Keratinocyte (primary cell): Measurements from ENCODE around the gene CHRDL2. TPM values are rescaled to one million over a fixed set of nuclear protein-coding genes. Genes with fewer than 3 reads are reported as not detected.

Experiments
- DNase-seq: peaks from one replicate; pipeline ENCODE4 v3.0.0-alpha.2; 2011; ENCODE audit warnings: low read depth, missing footprints, low spot score
- FAIRE-seq: peaks from 2 replicates; lab custom pipeline; 2011; peaks lifted over from hg19 to GRCh38; lab: Jason Lieb, UNC
- H2AFZ ChIP-seq: 2 replicates; pipeline ENCODE4 v1.6.0; 2012; ENCODE audit warnings: low read length, control low read depth, inconsistent platforms; ENCODE audit not compliant: control insufficient read depth
- H3K27ac ChIP-seq: 2 replicates; pipeline ENCODE4 v1.5.1; 2011; ENCODE audit warnings: low read length; ENCODE audit not compliant: control insufficient read depth, insufficient read depth
- H3K27me3 ChIP-seq: 3 replicates; pipeline ENCODE4 v1.6.0; 2011; ENCODE audit warnings: low read length; ENCODE audit not compliant: control insufficient read depth, insufficient read depth; ENCODE audit errors: extremely low read depth
- H3K36me3 ChIP-seq, 2 experiments: 2 replicates in 1 of 2; 3 replicates in 1 of 2; pipeline ENCODE4 v1.5.1; 2011; ENCODE audit warnings: low read length in 2 of 2, mild to moderate bottlenecking in 1 of 2; ENCODE audit not compliant: control insufficient read depth in 2 of 2, insufficient read depth in 2 of 2; ENCODE audit errors: extremely low read depth in 1 of 2
- H3K4me1 ChIP-seq: 3 replicates; pipeline ENCODE4 v1.5.1; 2011; ENCODE audit warnings: low read length; ENCODE audit not compliant: control insufficient read depth, insufficient read depth; ENCODE audit errors: extremely low read depth
- H3K4me2 ChIP-seq: 3 replicates; pipeline ENCODE4 v1.6.0; 2011; ENCODE audit warnings: low read depth, low read length; ENCODE audit not compliant: control insufficient read depth, insufficient read depth; ENCODE audit errors: extremely low read depth
- H3K4me3 ChIP-seq, 3 experiments: fragments of 200-600 bp in 1 of 3; sonication (generic) in 1 of 3; 2 replicates in 2 of 3; 3 replicates in 1 of 3; pipeline ENCODE4 v1.5.1; 2011 to 2016; ENCODE audit warnings: low read length in 3 of 3, mild to moderate bottlenecking in 3 of 3, control low read depth in 2 of 3, inconsistent platforms in 1 of 3, low read depth in 1 of 3, mixed read lengths in 1 of 3, mixed run types in 1 of 3, moderate library complexity in 1 of 3; ENCODE audit not compliant: control insufficient read depth in 2 of 3, insufficient read depth in 2 of 3; ENCODE audit errors: extremely low read depth in 1 of 3
- H3K79me2 ChIP-seq: 2 replicates; pipeline ENCODE4 v1.6.0; 2012; ENCODE audit warnings: low read length; ENCODE audit not compliant: control insufficient read depth, insufficient read depth
- H3K9ac ChIP-seq: 3 replicates; pipeline ENCODE4 v1.6.0; 2011; ENCODE audit warnings: low read length; ENCODE audit not compliant: control insufficient read depth, insufficient read depth; ENCODE audit errors: extremely low read depth
- H3K9me1 ChIP-seq: 3 replicates; pipeline ENCODE4 v1.6.0; 2011; ENCODE audit warnings: low read length; ENCODE audit not compliant: control insufficient read depth, insufficient read depth; ENCODE audit errors: extremely low read depth
- H3K9me3 ChIP-seq: 2 replicates; pipeline ENCODE4 v1.5.1; 2012; ENCODE audit warnings: low read depth, low read length; ENCODE audit not compliant: control insufficient read depth
- H4K20me1 ChIP-seq: 3 replicates; pipeline ENCODE4 v1.6.0; 2011; ENCODE audit warnings: low read length; ENCODE audit not compliant: control insufficient read depth, insufficient read depth; ENCODE audit errors: extremely low read depth
- CTCF ChIP-seq, 3 experiments: IDR thresholded peaks in 1 of 3; conservative IDR thresholded peaks in 1 of 3; optimal IDR thresholded peaks in 1 of 3; 2 replicates in 2 of 3; 3 replicates in 1 of 3; pipeline versions ENCODE3 to v1.5.1; 2011; ENCODE audit warnings: low read length in 3 of 3, mild to moderate bottlenecking in 3 of 3, moderate library complexity in 2 of 3, control low read depth in 1 of 3, inconsistent platforms in 1 of 3; ENCODE audit not compliant: insufficient read depth in 2 of 3; ENCODE audit errors: extremely low read depth in 1 of 3
- EZH2 ChIP-seq: IDR thresholded peaks from one replicate; pipeline ENCODE4 v1.6.1; 2012; ENCODE audit warnings: inconsistent platforms, mild to moderate bottlenecking, low read length, moderate library complexity
- dilution Hi-C: fragments of 300-500 bp; cut with MboI; formaldehyde crosslinking; loops from one replicate; pipeline ENCODE4 v1.7.0; 2020; ENCODE audit warnings: low sequenced_read_pairs; ENCODE audit not compliant: extremely low pct_ligation_motif_present
- polyA plus RNA-seq, 5 experiments: library from polyadenylated mRNA; depleted of rRNA in 3 of 5; stranded (reverse) in 3 of 5; stranded (forward) in 1 of 5; unstranded in 1 of 5; fragments of >200 nt; gene quantifications; 1 replicate in 1 of 5; 2 replicates in 3 of 5; 3 replicates in 1 of 5; pipeline versions ENCODE4 v1.2.1 to v1.2.3, GENCODE V29; 2011 to 2012; ENCODE audit warnings: missing spikeins in 2 of 5, low read depth in 1 of 5, low replicate concordance in 1 of 5

The CHRDL2 gene
- polyA plus RNA-seq, 1 donor (not counting 4 experiments of a cell fraction or from before 2014, with no cell fraction given) = not detected

DNA sequence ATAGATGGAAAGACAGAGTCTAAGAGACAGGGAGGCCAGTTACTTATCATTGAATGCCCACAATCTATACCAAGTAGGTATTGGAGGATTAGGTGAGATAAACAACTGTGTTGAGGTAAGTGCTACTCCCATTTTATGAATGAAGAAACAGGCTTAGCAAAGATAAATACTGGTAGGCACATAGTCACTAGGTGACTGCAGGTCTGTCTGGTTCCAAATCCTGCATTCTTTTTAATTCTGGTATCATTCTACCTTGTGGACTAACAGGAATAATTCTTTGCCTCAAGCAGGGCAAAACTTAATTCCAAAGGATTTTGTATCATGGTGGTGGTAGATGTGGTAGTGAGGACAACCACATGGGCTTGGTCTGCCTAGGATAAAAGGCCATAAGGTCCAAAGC is 45.8 kb upstream of the CHRDL2 start:
- H3K9ac ChIP-seq = no peak overlapping the region
- H3K9me3 ChIP-seq = no peaks in the 10 kb centered on the region
- H3K36me3 ChIP-seq = no peaks in the 10 kb centered on the region
- H2AFZ ChIP-seq = no peak overlapping the region
- peaks cover 3% of the 10 kb centered on the region for H4K20me1 ChIP-seq
- no peaks in the 10 kb centered on the region for H3K27me3 ChIP-seq
- FAIRE-seq (no peak), DNase-seq (no peak)
- no peaks in the 10 kb centered on the region for H3K4me1 ChIP-seq
- TF ChIP-seq EZH2 (no peak), CTCF (optimal IDR thresholded peaks at IDR 0.05 in 1 of 3, IDR thresholded peaks at IDR 0.05 in 1 of 3, conservative IDR thresholded peaks at IDR 0.05 in 1 of 3; ENCODE audit: extremely low read depth in 1 of 3, insufficient read depth in 2 of 3, low read length in 3 of 3) (no peak)
- H3K79me2 ChIP-seq = peaks cover 80% of the 10 kb centered on the region
- no peak overlapping the region for H3K4me3 ChIP-seq
- no peaks in the 10 kb centered on the region for H3K9me1 ChIP-seq
- no peak overlapping the region for H3K4me2 ChIP-seq
- H3K27ac ChIP-seq = no peak overlapping the region
- dilution Hi-C loops = no loop called here

DNA sequence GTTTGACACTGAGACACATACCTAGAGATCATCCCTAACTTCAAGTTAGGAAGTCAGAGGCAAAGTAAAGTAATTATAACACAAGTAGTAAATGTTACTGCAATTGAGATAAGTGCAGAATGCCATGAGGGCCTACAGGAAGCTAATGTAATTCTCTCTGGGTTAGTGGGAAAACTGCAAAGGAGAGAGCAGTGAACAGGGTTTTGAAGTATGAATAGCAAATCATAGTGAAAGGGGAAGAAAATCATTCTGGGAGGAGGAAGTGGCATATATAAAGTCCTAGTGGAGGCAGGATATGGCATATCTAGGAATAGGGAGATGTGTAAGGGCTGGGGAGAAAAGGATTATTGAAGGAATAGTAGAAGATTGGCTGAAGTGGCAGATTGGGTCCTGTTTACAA is 45.3 kb upstream of the CHRDL2 start:
- Histone ChIP-seq H3K9ac (no peak overlapping the region), H3K9me1 (no peaks in the 10 kb centered on the region), H3K36me3 (no peaks in the 10 kb centered on the region), H3K4me3 (no peak overlapping the region), H3K79me2 (peaks cover 79% of the 10 kb centered on the region), H3K4me2 (no peak overlapping the region), H3K9me3 (no peaks in the 10 kb centered on the region), H3K27me3 (no peaks in the 10 kb centered on the region), H3K27ac (no peak overlapping the region), H4K20me1 (peaks cover 3% of the 10 kb centered on the region), H3K4me1 (no peaks in the 10 kb centered on the region), H2AFZ (no peak overlapping the region)
- FAIRE-seq (no peak), DNase-seq (no peak)
- dilution Hi-C loops = no loop called here
- TF ChIP-seq EZH2 (no peak), CTCF (optimal IDR thresholded peaks at IDR 0.05 in 1 of 3, IDR thresholded peaks at IDR 0.05 in 1 of 3, conservative IDR thresholded peaks at IDR 0.05 in 1 of 3; ENCODE audit: extremely low read depth in 1 of 3, insufficient read depth in 2 of 3, low read length in 3 of 3) (no peak)
